ENCODE results near the gene ANKDD1B.
"Not testable (repeated sequence)": the region's sequence is repeated elsewhere in the genome, so short reads cannot be mapped to it uniquely, and the experiment has no call there.

Gene ANKDD1B

DNA sequence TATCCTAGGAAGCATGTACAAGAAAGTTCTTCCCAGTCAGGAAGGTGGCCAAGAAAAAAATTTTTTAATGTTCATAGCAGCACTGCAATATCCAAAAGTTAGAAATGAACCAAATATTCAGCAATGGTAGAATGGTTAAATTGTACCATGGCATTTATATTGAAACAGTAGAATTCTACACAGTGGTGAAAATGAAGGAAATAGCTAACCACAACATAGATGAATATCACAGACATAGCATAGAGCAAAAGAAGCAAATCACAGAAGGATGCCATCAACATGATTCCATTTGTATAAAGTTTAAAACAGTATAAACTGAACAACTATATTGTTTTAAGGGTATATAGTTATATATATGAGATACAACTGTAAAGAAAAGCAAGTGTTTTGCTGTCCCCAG, 10.7 kb upstream of the ANKDD1B start:
- Histone ChIP-seq H3K4me1 (ENCODE audit: control insufficient read depth, insufficient read depth, low read length) (peaks cover 6% of the 10 kb centered on the region), H3K9me3 (ENCODE audit: control insufficient read depth, insufficient read depth, low read length) (no peaks in the 10 kb centered on the region), H3K36me3 (ENCODE audit: control insufficient read depth, insufficient read depth, low read length) (no peaks in the 10 kb centered on the region), H3K27ac (ENCODE audit: low read depth, low read length) (no peak overlapping the region), H3K9ac (ENCODE audit: low read depth, low read length) (no peak overlapping the region), H3K4me3 (ENCODE audit: low read depth, low read length) (no peak overlapping the region), H3K27me3 (ENCODE audit: control insufficient read depth, insufficient read depth, low read length) (no peaks in the 10 kb centered on the region)

DNA sequence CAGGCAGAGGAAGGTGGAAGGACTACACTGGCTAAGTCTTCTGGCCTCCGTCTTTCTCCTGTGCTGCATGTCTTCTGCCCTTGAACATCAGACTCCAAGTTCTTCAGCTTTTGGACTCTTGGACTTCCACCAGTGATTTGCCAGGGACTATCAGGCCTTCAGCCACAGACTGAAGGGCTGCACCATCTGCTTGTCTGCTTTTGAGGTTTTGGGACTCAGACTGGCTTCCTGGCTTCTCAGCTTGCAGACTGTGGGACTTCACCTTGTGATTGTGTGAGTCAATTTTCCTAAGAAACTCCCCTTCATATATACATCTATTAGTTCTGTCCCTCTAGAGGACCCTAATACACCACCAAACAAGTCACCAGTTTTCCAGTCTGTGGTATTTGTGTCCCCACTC, 9.7 kb upstream of the ANKDD1B start:
- Histone ChIP-seq H3K9me3 (ENCODE audit: control insufficient read depth, insufficient read depth, low read length) (no peaks in the 10 kb centered on the region), H3K4me3 (ENCODE audit: low read depth, low read length) (no peak overlapping the region), H3K27ac (ENCODE audit: low read depth, low read length) (no peak overlapping the region), H3K4me1 (ENCODE audit: control insufficient read depth, insufficient read depth, low read length) (peaks cover 8% of the 10 kb centered on the region), H3K9ac (ENCODE audit: low read depth, low read length) (no peak overlapping the region), H3K36me3 (ENCODE audit: control insufficient read depth, insufficient read depth, low read length) (no peaks in the 10 kb centered on the region), H3K27me3 (ENCODE audit: control insufficient read depth, insufficient read depth, low read length) (no peaks in the 10 kb centered on the region)

DNA sequence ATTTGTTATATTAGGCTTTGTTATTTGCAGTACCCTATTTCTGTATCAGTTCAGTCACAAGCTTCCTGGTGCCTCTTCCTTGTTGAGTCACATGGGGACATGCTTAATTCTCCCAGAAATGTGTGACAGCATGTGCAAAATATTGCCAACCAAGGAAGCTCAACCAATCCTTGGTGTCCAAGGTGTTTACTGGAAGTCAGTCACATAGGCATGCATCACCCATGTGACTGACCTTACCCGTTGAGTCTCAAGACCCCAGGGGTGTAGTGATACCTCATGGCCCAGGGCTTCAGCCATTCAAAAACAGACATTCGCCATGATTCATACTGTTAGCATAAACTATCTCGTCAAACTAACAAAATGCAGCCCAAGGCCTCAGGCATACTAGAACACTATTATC, 9.3 kb upstream of the ANKDD1B start:
- Histone ChIP-seq H3K9ac (ENCODE audit: low read depth, low read length) (no peak overlapping the region), H3K36me3 (ENCODE audit: control insufficient read depth, insufficient read depth, low read length) (no peaks in the 10 kb centered on the region), H3K27ac (ENCODE audit: low read depth, low read length) (no peak overlapping the region), H3K4me1 (ENCODE audit: control insufficient read depth, insufficient read depth, low read length) (peaks cover 12% of the 10 kb centered on the region), H3K4me3 (ENCODE audit: low read depth, low read length) (no peak overlapping the region), H3K27me3 (ENCODE audit: control insufficient read depth, insufficient read depth, low read length) (no peaks in the 10 kb centered on the region), H3K9me3 (ENCODE audit: control insufficient read depth, insufficient read depth, low read length) (no peaks in the 10 kb centered on the region)

DNA sequence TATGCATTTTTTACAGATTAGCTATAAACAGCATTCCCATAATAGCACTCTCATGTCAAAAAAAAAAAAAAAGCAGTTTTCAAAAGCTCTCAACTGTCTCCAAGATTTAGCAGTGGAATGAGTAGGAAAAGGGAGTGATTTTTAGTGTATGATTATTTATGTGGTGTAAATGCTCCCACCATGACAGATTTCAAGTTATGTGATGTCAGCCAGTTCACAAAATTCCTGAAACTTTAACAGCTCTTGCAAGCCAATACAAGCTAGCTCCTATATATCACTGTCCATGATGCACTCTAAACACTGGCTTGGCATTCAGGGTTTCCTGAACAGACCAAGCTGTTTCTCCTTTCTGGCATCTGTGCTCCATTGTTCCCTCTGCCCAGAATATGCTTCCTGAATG, 7.9 kb upstream of the ANKDD1B start:
- Histone ChIP-seq H3K9ac (ENCODE audit: low read depth, low read length) (no peak overlapping the region), H3K4me1 (ENCODE audit: control insufficient read depth, insufficient read depth, low read length) (peaks cover 12% of the 10 kb centered on the region), H3K4me3 (ENCODE audit: low read depth, low read length) (no peak overlapping the region), H3K9me3 (ENCODE audit: control insufficient read depth, insufficient read depth, low read length) (no peaks in the 10 kb centered on the region), H3K27ac (ENCODE audit: low read depth, low read length) (no peak overlapping the region), H3K36me3 (ENCODE audit: control insufficient read depth, insufficient read depth, low read length) (no peaks in the 10 kb centered on the region), H3K27me3 (ENCODE audit: control insufficient read depth, insufficient read depth, low read length) (no peaks in the 10 kb centered on the region)

DNA sequence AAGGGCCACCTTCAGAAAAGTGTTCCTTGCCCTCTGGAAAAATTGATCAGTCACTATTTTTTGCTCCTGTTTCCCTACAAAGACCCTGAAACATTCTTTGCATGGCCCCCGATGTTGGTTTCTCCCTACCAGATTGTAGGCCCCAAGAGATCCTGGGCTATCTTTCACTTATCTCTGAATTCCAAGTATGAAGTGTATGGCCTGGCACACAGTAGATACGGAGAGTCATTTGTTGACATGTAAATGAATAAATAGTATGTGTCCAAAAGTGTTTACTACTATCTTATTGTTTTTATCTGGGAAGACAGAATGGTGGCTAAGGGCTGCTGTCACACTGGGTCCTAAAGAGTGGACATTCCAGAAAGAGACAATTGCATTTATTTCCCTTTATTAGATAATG, 7.4 kb upstream of the ANKDD1B start:
- no peaks in the 10 kb centered on the region for H3K27me3 ChIP-seq (ENCODE audit: control insufficient read depth, insufficient read depth, low read length)
- H3K4me1 ChIP-seq (ENCODE audit: control insufficient read depth, insufficient read depth, low read length), result peaks cover 12% of the 10 kb centered on the region
- H3K36me3 ChIP-seq (ENCODE audit: control insufficient read depth, insufficient read depth, low read length), result no peaks in the 10 kb centered on the region
- no peaks in the 10 kb centered on the region for H3K9me3 ChIP-seq (ENCODE audit: control insufficient read depth, insufficient read depth, low read length)
- no peak overlapping the region for H3K4me3 ChIP-seq (ENCODE audit: low read depth, low read length)
- no peak overlapping the region for H3K9ac ChIP-seq (ENCODE audit: low read depth, low read length)
- H3K27ac ChIP-seq (ENCODE audit: low read depth, low read length), result no peak overlapping the region

DNA sequence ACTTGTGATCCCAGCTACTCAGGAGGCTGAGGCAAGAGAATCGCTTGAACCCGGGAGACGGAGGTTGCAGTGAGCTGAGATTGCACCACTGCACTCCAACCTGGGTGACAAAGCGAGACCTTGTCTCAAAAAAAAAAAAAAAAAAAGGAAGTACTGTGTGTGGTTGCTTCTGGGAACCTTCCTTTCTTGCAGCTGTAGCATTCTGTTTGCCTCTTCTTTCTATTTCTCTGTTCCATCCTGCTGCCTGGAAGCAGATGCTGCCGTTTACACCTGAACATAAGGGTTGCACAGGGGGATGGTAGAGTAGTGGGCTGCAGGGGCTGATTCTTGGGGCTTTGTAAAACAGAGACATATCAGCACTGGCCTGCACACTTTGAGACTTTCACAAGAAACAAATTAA, 3.9 kb upstream of the ANKDD1B start:
- H3K9ac ChIP-seq (ENCODE audit: low read depth, low read length); H3K36me3 ChIP-seq (ENCODE audit: control insufficient read depth, insufficient read depth, low read length); H3K27ac ChIP-seq (ENCODE audit: low read depth, low read length); H3K9me3 ChIP-seq (ENCODE audit: control insufficient read depth, insufficient read depth, low read length); H3K4me3 ChIP-seq (ENCODE audit: low read depth, low read length); H3K27me3 ChIP-seq (ENCODE audit: control insufficient read depth, insufficient read depth, low read length): not testable (repeated sequence)
- peaks cover 29% of the 10 kb centered on the region for H3K4me1 ChIP-seq (ENCODE audit: control insufficient read depth, insufficient read depth, low read length)

DNA sequence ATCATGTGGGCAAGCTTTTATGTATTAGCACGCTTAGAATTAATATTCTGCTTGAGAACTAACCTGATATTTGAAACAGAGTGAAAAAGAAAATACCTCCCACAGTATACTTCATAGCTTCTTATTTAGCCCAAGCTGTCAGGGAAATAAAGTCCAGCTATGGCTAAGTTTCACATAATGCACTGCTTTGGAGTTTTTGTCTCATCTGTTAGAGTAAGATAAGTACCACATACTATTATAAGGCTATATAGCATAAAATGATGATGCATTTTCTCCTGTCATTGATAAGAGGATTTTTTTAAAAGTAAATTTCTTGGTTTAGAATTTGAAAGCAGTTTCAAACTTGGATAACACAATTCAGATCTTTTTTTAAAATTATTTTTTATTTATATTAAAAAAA, 2.4 kb upstream of the ANKDD1B start:
- no peaks in the 10 kb centered on the region for H3K36me3 ChIP-seq (ENCODE audit: control insufficient read depth, insufficient read depth, low read length)
- H3K27ac ChIP-seq (ENCODE audit: low read depth, low read length), result no peak overlapping the region
- H3K9me3 ChIP-seq (ENCODE audit: control insufficient read depth, insufficient read depth, low read length), result no peaks in the 10 kb centered on the region
- H3K4me3 ChIP-seq (ENCODE audit: low read depth, low read length), result no peak overlapping the region
- no peak overlapping the region for H3K9ac ChIP-seq (ENCODE audit: low read depth, low read length)
- H3K27me3 ChIP-seq (ENCODE audit: control insufficient read depth, insufficient read depth, low read length), result no peaks in the 10 kb centered on the region; the same call in 1 of the 2 replicates
- peaks cover 29% of the 10 kb centered on the region for H3K4me1 ChIP-seq (ENCODE audit: control insufficient read depth, insufficient read depth, low read length)

DNA sequence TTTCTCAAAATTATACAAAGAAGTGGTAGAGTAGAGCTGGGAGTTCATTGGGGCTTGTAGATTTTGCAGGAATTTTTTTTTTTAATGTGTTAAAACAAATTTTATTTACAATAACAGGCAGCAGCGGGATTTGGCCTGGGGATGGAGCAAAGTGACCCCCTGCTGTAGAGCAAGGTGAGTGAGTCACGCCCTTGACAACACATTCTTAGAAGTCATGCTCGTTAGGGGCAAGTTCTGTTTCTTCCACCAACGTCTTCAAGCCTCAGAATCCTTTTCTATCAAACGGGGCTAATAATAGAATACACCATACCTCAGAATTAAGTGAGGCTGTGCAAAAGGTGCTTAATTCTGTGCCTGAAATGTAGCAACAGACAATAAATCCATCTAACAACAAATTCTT, 1.1 kb upstream of the ANKDD1B start:
- H3K27me3 ChIP-seq (ENCODE audit: control insufficient read depth, insufficient read depth, low read length), result no peaks in the 10 kb centered on the region; the same call in 1 of the 2 replicates

DNA sequence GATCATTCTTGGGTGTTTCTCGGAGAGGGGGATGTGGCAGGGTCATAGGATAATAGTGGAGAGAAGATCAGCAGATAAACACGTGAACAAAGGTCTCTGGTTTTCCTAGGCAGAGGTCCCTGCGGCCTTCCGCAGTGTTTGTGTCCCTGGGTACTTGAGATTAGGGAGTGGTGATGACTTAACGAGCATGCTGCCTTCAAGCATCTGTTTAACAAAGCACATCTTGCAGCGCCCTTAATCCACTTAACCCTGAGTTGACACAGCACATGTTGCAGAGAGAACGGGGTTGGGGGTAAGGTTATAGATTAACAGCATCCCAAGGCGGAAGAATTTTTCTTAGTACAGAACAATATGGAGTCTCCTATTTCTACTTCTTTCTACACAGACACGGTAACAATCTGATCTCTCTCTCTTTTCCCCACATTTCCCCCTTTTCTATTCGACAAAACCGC, 368 bp upstream of the ANKDD1B start:
- peak overlapping the region; percentile 69 for H3K4me3 ChIP-seq (ENCODE audit: low read depth, low read length)
- peak overlapping the region; percentile 72 for H3K9ac ChIP-seq (ENCODE audit: low read depth, low read length)
- not testable (repeated sequence) for H3K27me3 ChIP-seq (ENCODE audit: control insufficient read depth, insufficient read depth, low read length); H3K36me3 ChIP-seq (ENCODE audit: control insufficient read depth, insufficient read depth, low read length); H3K9me3 ChIP-seq (ENCODE audit: control insufficient read depth, insufficient read depth, low read length)
- H3K27ac ChIP-seq (ENCODE audit: low read depth, low read length), result peak overlapping the region; percentile 73
- H3K4me1 ChIP-seq (ENCODE audit: control insufficient read depth, insufficient read depth, low read length), result peaks cover 21% of the 10 kb centered on the region

More for the DNA sequence above, 1.1 kb upstream of the ANKDD1B start:
- H3K9me3 ChIP-seq (ENCODE audit: control insufficient read depth, insufficient read depth, low read length), result no peaks in the 10 kb centered on the region
- peak overlapping the region; percentile 60 for H3K27ac ChIP-seq (ENCODE audit: low read depth, low read length)
- no peak overlapping the region for H3K9ac ChIP-seq (ENCODE audit: low read depth, low read length)
- no peaks in the 10 kb centered on the region for H3K36me3 ChIP-seq (ENCODE audit: control insufficient read depth, insufficient read depth, low read length)
- H3K4me1 ChIP-seq (ENCODE audit: control insufficient read depth, insufficient read depth, low read length), result peaks cover 27% of the 10 kb centered on the region
- H3K4me3 ChIP-seq (ENCODE audit: low read depth, low read length), result peak overlapping the region; percentile 37; the same call in 1 of the 2 replicates

DNA sequence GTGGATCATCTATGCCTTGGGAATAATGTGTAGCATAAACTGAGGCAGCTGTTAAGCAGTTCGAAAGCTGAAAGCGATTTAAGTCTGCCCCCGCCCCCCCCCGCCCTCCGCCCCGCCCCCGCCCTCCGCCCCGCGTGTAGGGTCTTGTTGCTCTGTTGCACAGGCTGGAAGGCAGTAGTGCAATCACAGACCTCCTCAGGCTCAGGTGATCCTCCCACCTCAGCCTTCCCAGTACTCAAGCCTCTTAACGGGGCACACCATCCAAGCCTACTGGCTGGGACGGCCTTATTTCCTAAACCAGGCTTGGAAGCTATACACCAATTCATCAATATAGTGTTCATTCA, 945 bp downstream of the ANKDD1B start:
- H3K9ac ChIP-seq (ENCODE audit: low read depth, low read length), result no peak overlapping the region
- no peaks in the 10 kb centered on the region for H3K9me3 ChIP-seq (ENCODE audit: control insufficient read depth, insufficient read depth, low read length)
- no peak overlapping the region for H3K27ac ChIP-seq (ENCODE audit: low read depth, low read length)
- no peaks in the 10 kb centered on the region; the same call in 1 of the 2 replicates for H3K27me3 ChIP-seq (ENCODE audit: control insufficient read depth, insufficient read depth, low read length)
- peaks cover 29% of the 10 kb centered on the region for H3K4me1 ChIP-seq (ENCODE audit: control insufficient read depth, insufficient read depth, low read length)
- H3K4me3 ChIP-seq (ENCODE audit: low read depth, low read length), result peak overlapping the region; percentile 69
- no peaks in the 10 kb centered on the region for H3K36me3 ChIP-seq (ENCODE audit: control insufficient read depth, insufficient read depth, low read length)

DNA sequence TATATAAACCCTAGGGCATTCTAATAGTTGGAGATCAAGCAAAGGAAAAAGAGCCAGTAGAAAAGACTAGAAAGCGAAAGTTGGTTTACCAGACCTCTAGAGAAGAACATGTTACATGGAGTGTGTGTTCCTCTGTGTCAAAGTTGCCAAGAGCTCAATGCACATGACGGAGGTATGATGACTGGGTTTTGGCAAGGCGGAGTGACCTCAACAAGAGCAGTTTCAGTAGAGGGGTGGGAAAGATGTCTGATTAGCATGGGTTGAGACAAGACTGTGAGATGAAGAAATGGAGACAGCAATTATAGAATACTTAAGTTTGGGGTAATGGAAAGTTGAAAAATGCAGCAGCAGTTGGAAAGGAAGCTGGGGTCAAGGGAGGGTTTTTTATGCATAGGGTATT, 1.6 kb downstream of the ANKDD1B start:
- H3K27ac ChIP-seq (ENCODE audit: low read depth, low read length), result no peak overlapping the region

DNA sequence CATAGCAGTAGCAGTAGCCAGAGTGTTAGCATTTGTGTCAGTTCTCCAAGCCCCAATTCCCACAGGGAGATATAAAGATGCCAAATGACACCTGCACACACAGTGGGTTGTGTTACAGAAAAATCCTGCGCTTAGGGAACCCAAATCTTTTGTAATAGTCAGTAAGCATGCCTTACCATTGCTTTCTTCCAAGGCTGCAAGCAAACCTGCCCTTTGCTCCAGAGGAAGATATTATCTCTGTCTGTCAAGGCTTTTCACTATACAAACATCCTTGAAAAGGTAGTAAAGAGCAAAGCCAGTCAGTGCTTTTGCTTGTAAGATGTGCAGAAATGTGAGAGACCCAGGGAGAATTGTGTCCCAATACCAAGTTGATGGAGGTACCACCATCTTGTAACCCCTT, 2.9 kb downstream of the ANKDD1B start:
- H3K4me1 ChIP-seq (ENCODE audit: control insufficient read depth, insufficient read depth, low read length), result peaks cover 31% of the 10 kb centered on the region
- H3K27ac ChIP-seq (ENCODE audit: low read depth, low read length), result no peak overlapping the region
- H3K27me3 ChIP-seq (ENCODE audit: control insufficient read depth, insufficient read depth, low read length), result no peaks in the 10 kb centered on the region; the same call in 1 of the 2 replicates
- no peak overlapping the region for H3K9ac ChIP-seq (ENCODE audit: low read depth, low read length)
- H3K36me3 ChIP-seq (ENCODE audit: control insufficient read depth, insufficient read depth, low read length), result no peaks in the 10 kb centered on the region
- no peaks in the 10 kb centered on the region for H3K9me3 ChIP-seq (ENCODE audit: control insufficient read depth, insufficient read depth, low read length)
- H3K4me3 ChIP-seq (ENCODE audit: low read depth, low read length), result no peak overlapping the region

More for the DNA sequence above, 1.6 kb downstream of the ANKDD1B start:
- no peaks in the 10 kb centered on the region for H3K36me3 ChIP-seq (ENCODE audit: control insufficient read depth, insufficient read depth, low read length)
- H3K9me3 ChIP-seq (ENCODE audit: control insufficient read depth, insufficient read depth, low read length), result no peaks in the 10 kb centered on the region
- H3K27me3 ChIP-seq (ENCODE audit: control insufficient read depth, insufficient read depth, low read length), result no peaks in the 10 kb centered on the region; the same call in 1 of the 2 replicates
- no peak overlapping the region for H3K4me3 ChIP-seq (ENCODE audit: low read depth, low read length)
- peaks cover 31% of the 10 kb centered on the region for H3K4me1 ChIP-seq (ENCODE audit: control insufficient read depth, insufficient read depth, low read length)
- no peak overlapping the region for H3K9ac ChIP-seq (ENCODE audit: low read depth, low read length)

Data from HUES48 (cell line).